Uterus (tissue), 4 donors: ENCODE measurements around the gene MTLN. TPM values are rescaled to one million over a fixed set of nuclear protein-coding genes. Genes with fewer than 3 reads are reported as not detected.
"Not testable (repeated sequence)": the region's sequence is repeated elsewhere in the genome, so short reads cannot be mapped to it uniquely, and the experiment has no call there.

ENCODE experiments used
- DNase-seq, 2 donors: peaks; one replicate each; pipeline ENCODE4 v3.0.0-alpha.2; 2019 to 2020
- H3K27ac ChIP-seq, 2 donors: fragments of 200-600 bp; sonication (generic); 1 replicate in 1 of 2; 2 replicates in 1 of 2; pipeline ENCODE4 v1.5.1; 2016 to 2018
- H3K27me3 ChIP-seq, 2 donors: fragments of 200-600 bp; sonication (generic); one replicate each; pipeline ENCODE4 v1.5.1; 2018 to 2019; ENCODE audit warnings: control low read depth in 1 of 2
- H3K36me3 ChIP-seq, 2 donors: fragments of 200-600 bp; sonication (generic); one replicate each; pipeline ENCODE4 v1.5.1; 2019; ENCODE audit warnings: control low read depth in 1 of 2
- H3K4me1 ChIP-seq, 2 donors: fragments of 200-600 bp; sonication (generic); one replicate each; pipeline ENCODE4 v1.5.1; 2018 to 2019; ENCODE audit warnings: control low read depth in 1 of 2
- H3K4me3 ChIP-seq, 2 donors: fragments of 200-600 bp; sonication (generic); 1 replicate in 1 of 2; 2 replicates in 1 of 2; pipeline ENCODE4 v1.5.1; 2018 to 2019; ENCODE audit warnings: mild to moderate bottlenecking in 1 of 2
- H3K9me3 ChIP-seq, 2 donors: fragments of 200-600 bp; sonication (generic); one replicate each; pipeline ENCODE4 v1.5.1; 2019; ENCODE audit warnings: control low read depth in 1 of 2
- CTCF ChIP-seq, 4 experiments: fragments of 200-600 bp in 2 of 4; fragments of 450-650 bp in 2 of 4; sonication (generic) in 2 of 4; IDR thresholded peaks; one replicate each; pipeline ENCODE4 v1.5.1; 2016 to 2019; ENCODE audit warnings: antibody characterized with exemption in 4 of 4, mild to moderate bottlenecking in 2 of 4, moderate library complexity in 1 of 4
- POLR2A ChIP-seq, 2 donors: fragments of 450-650 bp; IDR thresholded peaks; one replicate each; pipeline ENCODE4 v1.6.1; 2016; ENCODE audit warnings: antibody characterized with exemption in 2 of 2, mild to moderate bottlenecking in 1 of 2, moderate library complexity in 1 of 2
- intact Hi-C: fragments of 100-400 bp; cut with DNase I; formaldehyde crosslinking; loops from one replicate; pipeline ENCODE4 v1.15.1; 2023; ENCODE audit warnings: low total_unique reads
- total RNA-seq, 4 donors: library from RNA; depleted of rRNA in 3 of 4; stranded (reverse); fragments of >200 nt in 3 of 4; gene quantifications; one replicate each; pipeline versions ENCODE4 v1.1.0 to v1.2.4, GENCODE V29; 2014 to 2023
- donor health status: DM: yes; HTN: yes; CAD: no.

Gene MTLN
- total RNA-seq: 10 to 100 TPM; 12.6 to 54.7 (median 22.7) TPM

GRCh38 chr2:110211938-110212858 lies at the start of gene MTLN:
Gene MTLN, minus strand, starts transcription at chr2:110212547. Its CDS starts 22 bp downstream, at chr2:110212525.
- intact Hi-C loops: no loop called here
- H3K4me3 ChIP-seq: peak within 1 kb of the TSS; percentile 48 to 61
- peak in 1 of 4 experiments; percentile 17 for TF ChIP-seq CTCF (IDR thresholded peaks at IDR 0.05)
- TF ChIP-seq POLR2A (IDR thresholded peaks at IDR 0.05): peak; percentile 7 to 57

GRCh38 chr2:110261910-110262309 lies 49.6 kb upstream of the MTLN start:
- H3K27ac ChIP-seq, H3K36me3 ChIP-seq, H3K4me3 ChIP-seq, H3K9me3 ChIP-seq, H3K4me1 ChIP-seq, DNase-seq, H3K27me3 ChIP-seq, intact Hi-C loops: not testable (repeated sequence)

More at GRCh38 chr2:110211938-110212858, at the start of gene MTLN:
- DNase-seq: peak; percentile 37 to 66
- Histone ChIP-seq H3K27me3 (no peaks in the 10 kb centered on the region), H3K36me3 (no peaks in the 10 kb centered on the region), H3K9me3 (no peaks in the 10 kb centered on the region), H3K4me1 (no peaks in the 10 kb centered on the region), H3K27ac (peak within 1 kb of the TSS; percentile 81)

- H3K4me3 ChIP-seq, H3K4me1 ChIP-seq, H3K36me3 ChIP-seq, intact Hi-C loops, H3K27me3 ChIP-seq, H3K9me3 ChIP-seq, DNase-seq, H3K27ac ChIP-seq: not testable (repeated sequence)
Observed at GRCh38 chr2:110248081-110248795, 35.9 kb upstream of the MTLN start.

GRCh38 chr2:110245488-110246435 lies 33.4 kb upstream of the MTLN start:
- H3K36me3 ChIP-seq, H3K9me3 ChIP-seq, H3K27ac ChIP-seq, H3K4me1 ChIP-seq, H3K27me3 ChIP-seq, intact Hi-C loops, H3K4me3 ChIP-seq, DNase-seq: not testable (repeated sequence)

GRCh38 chr2:110243283-110243682 lies 30.9 kb upstream of the MTLN start:
- H3K4me3 ChIP-seq, H3K27ac ChIP-seq, H3K36me3 ChIP-seq, H3K9me3 ChIP-seq, H3K4me1 ChIP-seq, H3K27me3 ChIP-seq, DNase-seq, intact Hi-C loops: not testable (repeated sequence)

GRCh38 chr2:110234514-110234913 lies 22.2 kb upstream of the MTLN start:
- intact Hi-C loops, H3K36me3 ChIP-seq, H3K9me3 ChIP-seq, H3K4me1 ChIP-seq, DNase-seq, H3K27me3 ChIP-seq, H3K4me3 ChIP-seq, H3K27ac ChIP-seq: not testable (repeated sequence)

- intact Hi-C loops, H3K27ac ChIP-seq, H3K9me3 ChIP-seq, DNase-seq, H3K4me1 ChIP-seq, H3K4me3 ChIP-seq, H3K27me3 ChIP-seq, H3K36me3 ChIP-seq: not testable (repeated sequence)
Observed at GRCh38 chr2:110229886-110230285, 17.5 kb upstream of the MTLN start.

GRCh38 chr2:110222626-110223025 lies 10.3 kb upstream of the MTLN start:
- H3K36me3 ChIP-seq, H3K27me3 ChIP-seq, H3K27ac ChIP-seq, intact Hi-C loops, H3K4me1 ChIP-seq, H3K4me3 ChIP-seq, DNase-seq, H3K9me3 ChIP-seq: not testable (repeated sequence)
